Neural progenitor cell (in vitro differentiated cells): ENCODE data around the gene PIGW.

Source experiments
- CTCF ChIP-seq: fragments of 200-600 bp; sonication (generic); IDR thresholded peaks from 2 replicates; pipeline ENCODE4 v1.5.1; 2017; ENCODE audit warnings: antibody characterized with exemption, mild to moderate bottlenecking
- EZH2 ChIP-seq: fragments of 200-600 bp; sonication (generic); IDR thresholded peaks from 2 replicates; pipeline ENCODE4 v1.6.1; 2017; ENCODE audit warnings: antibody characterized with exemption, mild to moderate bottlenecking, moderate library complexity
- EZH2phosphoT487 ChIP-seq: fragments of 200-600 bp; sonication (generic); IDR thresholded peaks from 2 replicates; pipeline ENCODE4 v1.6.1; 2017; ENCODE audit warnings: antibody characterized with exemption

DNA sequence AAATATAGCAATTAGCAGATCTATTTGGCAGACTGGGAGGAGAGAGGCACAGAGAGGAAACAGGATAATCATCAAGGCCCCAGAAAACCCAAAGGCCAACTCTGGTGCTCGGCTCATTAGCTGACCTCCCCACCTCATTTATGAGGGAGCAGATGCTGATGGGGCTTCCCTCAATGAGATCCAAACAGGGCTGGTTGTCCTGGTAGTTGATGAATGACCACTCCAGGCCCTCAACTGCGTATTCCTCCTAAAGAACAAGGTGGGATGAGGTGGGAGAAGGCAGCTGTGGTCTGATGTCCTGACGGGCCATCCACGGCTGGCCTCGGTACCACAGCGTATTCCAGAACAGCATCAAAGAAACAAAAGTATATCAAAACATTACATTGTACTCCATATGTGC, 27.5 kb upstream of the PIGW start:
- TF ChIP-seq CTCF, result no peak
- TF ChIP-seq EZH2phosphoT487, result no peak
- TF ChIP-seq EZH2, result no peak
